GM19328 (cell line): Measurements from ENCODE around the gene KLF4.

Source experiments
- ATAC-seq: cut with Tn5 transposase; IDR thresholded peaks from one replicate; pipeline ENCODE4 v1.9.1; 2021; ENCODE audit warnings: mild to moderate bottlenecking, moderate library complexity; ENCODE audit not compliant: unreplicated experiment

The KLF4 gene

DNA sequence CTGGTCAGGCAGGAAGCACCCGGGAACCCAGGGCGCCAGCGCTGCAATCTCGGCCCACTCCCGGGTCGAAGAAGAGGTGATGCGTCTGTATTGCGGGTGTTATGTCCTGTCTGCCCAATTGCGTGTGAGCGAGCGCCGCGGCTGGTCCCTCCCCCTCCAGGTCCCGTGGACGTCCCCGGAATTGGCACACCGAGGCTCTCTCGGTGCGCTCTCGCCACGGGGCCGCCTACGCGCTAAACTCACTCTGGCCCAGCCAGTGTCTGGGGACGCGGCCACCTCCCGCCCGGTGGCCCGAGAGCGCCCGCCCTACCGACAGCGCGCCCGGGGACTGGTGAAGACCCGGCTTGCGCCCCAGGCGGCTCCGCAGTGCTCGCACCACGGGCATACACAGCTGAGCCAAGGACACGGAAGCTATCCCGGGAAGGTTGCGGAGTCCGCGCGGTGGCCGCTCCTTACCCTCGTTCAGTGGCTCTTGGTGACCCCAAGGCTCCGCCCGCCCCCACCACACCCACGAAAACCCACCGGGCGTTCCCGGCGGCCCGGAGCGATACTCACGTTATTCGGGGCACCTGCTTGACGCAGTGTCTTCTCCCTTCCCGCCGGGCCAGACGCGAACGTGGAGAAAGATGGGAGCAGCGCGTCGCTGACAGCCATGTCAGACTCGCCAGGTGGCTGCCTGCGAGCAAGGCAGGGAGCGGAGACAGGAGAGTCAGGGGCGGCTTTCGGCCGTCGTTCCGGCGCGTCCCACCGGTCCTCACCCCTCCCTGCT lies 1.0 kb downstream of the KLF4 start:
- ATAC-seq = no peak

DNA sequence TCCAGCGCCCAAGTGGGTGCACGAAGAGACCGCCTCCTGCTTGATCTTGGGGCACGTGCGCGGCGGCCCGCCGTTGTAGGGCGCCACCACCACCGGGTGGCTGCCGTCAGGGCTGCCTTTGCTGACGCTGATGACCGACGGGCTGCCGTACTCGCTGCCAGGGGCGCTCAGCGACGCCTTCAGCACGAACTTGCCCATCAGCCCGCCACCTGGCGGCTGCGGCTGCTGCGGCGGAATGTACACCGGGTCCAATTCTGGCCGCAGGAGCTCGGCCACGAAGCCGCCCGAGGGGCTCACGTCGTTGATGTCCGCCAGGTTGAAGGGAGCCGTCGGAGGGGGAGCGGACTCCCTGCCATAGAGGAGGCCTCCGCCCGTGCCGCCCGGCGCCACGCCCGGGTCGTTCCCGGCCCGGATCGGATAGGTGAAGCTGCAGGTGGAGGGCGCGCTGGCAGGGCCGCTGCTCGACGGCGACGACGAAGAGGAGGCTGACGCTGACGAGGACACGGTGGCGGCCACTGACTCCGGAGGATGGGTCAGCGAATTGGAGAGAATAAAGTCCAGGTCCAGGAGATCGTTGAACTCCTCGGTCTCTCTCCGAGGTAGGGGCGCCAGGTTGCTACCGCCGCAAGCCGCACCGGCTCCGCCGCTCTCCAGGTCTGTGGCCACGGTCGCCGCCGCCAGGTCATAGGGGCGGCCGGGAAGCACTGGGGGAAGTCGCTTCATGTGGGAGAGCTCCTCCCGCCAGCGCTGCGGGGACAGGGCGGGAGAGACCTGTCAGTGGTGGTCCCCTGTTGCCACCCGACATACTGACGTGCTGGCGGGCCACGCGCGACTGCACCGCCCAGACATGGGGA lies 1.8 kb downstream of the KLF4 start:
- ATAC-seq = no peak

DNA sequence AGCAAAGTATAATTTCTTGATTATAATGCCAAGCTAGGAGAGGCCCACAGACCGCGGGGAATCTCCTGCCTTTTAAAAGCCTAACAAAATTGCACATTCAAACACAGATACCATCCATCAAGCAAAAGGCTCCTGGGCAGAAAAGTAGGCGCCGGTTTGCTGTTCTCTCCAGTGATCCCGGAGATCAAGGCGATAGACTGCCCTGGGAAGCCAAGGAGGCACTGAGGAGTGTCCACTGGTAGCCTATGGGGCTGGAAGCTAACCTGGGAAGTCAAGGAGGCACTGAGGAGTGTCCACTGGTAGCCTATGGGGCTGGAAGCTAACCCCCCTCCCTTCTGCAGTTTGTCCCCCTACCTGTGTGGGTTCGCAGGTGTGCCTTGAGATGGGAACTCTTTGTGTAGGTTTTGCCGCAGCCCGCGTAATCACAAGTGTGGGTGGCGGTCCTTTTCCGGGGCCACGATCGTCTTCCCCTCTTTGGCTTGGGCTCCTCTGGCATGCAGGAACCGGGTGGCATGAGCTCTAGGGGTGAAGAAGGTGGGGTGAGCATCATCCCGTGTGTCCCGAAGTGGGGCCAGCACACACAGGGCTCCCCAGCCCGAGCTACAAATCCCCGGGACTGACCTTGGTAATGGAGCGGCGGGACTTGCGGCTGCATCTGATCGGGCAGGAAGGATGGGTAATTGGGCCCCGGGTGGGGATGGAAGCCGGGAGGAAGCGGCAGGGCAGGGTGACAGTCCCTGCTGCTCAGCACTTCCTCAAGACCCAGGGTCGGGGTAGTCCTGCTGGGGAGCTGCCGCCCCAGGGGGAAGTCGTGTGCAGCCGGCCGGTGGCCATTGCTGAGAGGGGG lies 2.7 kb downstream of the KLF4 start:
- no peak for ATAC-seq

DNA sequence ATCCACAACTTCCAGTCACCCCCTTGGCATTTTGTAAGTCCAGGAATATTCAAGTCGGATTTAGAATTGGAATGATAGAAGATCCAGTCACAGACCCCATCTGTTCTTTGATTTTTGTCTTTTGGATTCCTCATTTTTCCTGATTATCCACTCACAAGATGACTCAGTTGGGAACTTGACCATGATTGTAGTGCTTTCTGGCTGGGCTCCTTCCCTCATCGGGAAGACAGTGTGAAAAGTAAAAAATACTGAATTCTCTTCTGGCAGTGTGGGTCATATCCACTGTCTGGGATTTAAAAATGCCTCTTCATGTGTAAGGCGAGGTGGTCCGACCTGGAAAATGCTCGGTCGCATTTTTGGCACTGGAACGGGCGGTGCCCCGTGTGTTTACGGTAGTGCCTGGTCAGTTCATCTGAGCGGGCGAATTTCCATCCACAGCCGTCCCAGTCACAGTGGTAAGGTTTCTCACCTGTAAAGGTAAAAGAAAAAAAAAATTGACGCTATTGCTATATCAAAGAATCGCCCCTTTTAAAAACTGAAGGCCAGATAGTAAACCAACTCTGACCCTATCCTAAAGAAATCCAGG lies 4.0 kb downstream of the KLF4 start:
- no peak for ATAC-seq

DNA sequence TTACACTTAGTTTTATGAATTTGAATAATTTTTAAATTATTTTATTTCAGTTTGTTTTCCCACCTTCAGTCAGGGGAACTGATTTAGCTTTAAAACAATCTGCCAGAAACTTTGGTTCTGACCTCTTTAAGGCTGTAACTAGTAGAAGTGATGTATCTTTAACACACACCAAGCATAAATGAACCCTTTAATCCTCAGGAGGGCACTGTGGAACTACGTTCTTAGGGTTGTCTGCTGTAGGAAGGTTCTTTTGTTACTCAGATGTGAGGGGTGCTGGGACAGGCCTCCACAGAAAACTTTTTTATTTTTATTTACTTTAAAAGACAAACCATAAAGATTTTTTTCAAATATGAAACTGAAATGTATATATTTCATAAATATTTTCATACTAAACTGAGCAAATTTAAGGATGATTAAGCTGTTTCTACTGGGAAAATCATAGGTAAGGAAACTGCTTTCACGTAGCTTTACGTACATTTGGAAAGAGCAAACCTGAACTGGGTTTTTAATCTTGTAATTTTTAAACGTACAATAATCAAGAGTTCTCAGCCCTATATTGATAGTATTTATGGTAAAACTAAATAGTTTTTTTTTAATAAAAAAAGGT lies 5.3 kb downstream of the KLF4 start:
- ATAC-seq = peak; percentile 68

DNA sequence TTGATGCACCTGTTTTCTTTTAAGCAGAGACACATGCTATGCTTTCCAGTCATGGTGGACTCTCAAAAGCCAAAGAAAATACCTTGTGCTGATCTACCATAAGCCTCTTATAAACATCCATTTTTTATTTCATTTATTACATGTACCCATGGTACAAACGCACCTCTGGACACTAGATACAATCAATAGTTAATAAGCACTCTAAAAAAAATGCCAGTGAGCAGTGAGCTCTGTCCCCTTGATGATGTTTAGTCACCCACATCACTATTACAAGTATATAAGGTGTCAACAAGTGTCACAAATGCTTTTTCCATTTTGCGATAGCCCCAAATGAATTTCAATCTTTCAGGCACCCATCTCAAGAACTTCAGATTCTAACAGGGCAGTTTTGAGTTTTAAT lies 5.9 kb downstream of the KLF4 start:
- no peak for ATAC-seq

DNA sequence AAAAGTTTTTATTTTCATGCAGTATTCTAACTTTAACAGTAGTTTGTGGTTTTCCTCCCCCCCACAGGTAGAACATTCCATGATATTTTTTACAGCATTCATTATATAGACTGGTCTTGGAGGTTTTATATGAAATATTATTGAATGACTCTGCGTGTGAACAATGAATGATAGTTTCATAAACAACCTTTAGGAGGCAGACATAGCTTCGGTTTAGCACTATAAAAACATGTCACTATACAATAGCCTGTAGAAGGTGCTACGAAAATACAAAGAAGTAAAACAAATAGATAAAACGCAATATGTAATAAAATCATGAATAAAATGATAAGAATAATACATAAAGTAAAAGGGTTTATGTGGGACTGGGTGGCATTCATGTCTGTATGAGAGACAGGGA lies 8.5 kb downstream of the KLF4 start:
- ATAC-seq = no peak

DNA sequence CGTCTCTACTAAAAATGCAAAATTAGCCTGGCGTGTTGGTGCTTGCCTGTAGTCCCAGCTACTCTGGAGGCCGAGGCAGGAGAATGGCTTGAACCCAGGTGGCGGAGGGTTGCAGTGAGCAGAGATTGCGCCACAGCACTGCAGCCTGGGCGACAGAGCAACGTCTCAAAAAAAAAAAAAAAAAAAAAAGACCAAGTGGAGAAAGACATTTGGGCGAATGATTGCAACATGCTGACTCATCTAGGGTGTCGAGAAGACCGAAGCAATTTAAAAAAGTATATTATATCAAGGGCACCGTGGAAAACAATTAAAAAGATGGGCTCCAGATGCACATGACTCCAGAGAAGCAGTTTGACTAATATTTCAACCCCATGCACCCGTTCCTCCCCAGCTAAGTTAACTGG lies 9.2 kb downstream of the KLF4 start:
- ATAC-seq = no peak

DNA sequence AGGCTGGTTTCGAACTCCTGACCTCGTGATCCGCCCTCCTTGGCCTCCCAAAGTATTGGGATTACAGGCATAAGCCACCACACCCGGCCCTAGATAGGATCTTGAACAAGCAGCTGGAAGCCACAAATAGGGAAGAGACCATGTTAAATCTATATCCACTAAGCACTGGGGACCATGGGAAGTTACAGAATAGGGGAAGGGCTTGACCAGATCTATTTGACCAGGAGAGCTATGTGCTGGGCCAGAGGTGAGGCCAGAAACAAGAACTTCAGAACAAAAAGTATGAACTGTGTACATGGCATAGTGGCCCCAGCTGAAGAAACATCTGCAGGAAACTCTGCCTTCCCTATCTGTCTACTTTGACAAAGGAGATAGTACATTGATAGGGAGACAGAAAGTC lies 10.8 kb downstream of the KLF4 start:
- no peak for ATAC-seq

DNA sequence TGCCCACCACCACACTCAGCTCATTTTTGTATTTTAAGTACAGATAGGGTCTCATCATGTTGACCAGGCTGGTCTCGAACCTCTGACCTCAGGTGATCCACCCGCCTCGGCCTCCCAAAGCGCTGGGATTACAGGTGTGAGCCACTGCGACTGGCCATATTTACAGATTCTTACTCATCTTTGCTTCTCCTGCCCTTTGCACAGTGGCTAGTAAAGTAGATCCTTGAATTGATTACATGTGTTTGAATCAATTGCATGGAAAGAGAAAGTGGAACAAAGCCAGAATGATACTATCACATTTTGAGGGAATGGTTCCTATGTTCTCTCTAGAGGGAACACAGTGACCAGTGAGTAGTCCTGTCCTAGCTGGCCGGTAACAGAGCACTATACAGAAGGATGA lies 15.4 kb downstream of the KLF4 start:
- no peak for ATAC-seq

DNA sequence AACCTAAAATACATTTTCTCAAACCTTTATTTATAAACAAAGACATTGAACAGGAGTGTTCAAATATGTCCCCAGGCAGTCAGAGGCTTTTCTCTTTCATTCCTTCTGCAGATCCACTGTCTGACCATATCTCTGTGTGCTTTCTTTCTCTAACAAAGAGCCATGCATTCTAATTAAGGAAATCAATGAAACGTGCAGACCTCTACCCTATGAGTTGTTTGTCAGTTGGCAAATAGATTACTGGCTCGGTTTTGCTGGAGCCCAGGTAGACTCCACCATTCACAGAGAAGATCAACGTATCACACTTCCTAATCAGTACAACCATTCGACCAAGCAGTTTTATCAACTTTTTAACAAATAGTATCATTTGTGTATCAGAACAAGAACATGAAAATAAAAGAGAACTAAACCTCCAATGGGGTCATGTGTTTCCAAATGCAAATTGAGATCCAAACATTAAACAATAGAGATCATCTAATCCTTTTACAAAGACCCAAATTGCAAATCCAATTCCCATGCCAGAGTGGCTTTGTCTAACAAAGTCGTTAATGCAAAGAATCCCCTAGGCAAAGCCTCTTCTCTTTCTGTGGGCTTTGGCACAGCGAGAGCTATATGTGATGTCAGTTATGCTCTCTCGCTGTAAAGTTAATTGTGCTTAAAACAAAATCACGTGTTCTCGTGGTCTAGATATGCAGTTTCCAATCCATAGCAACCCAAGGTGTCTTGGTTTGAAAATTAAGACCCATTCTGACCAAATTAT lies 16.8 kb downstream of the KLF4 start:
- ATAC-seq = no peak

DNA sequence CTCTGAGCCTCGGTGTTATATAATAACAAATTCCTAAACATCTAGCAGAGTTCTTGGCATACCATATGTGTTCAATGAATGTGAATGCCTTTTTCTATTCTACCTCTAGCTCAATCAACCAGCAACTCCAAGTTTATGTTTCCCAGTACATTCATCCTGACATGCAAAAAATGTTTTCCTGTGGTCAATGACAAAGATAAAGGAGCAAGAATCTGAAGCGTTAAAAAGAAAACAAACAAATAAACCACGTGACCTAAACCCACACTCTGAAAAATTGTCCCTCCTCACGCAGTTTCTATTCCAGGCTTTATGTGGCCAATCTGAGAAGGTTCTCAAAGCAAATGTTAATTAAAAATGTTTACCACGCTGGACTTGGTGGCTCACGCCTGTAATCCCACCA lies 18.0 kb downstream of the KLF4 start:
- no peak for ATAC-seq

DNA sequence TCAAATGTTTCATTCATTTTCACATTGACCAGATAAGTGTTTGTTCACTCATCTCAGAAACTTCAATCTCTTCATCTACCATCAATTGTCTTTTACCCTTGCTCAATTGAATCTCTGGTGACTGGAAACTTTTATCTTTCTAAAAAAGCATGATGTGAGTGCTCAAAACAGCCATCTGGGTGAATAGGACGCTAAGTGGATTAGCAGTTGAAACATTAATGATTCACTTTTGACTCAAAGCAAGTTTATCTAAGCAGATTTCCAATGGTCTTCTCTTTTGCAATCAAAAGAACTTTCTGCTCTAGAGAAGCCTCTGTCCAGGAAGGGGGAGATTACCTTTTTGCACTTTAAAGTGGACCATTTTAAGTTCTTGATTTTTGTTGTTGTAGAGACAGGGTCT lies 22.2 kb downstream of the KLF4 start:
- ATAC-seq = no peak

DNA sequence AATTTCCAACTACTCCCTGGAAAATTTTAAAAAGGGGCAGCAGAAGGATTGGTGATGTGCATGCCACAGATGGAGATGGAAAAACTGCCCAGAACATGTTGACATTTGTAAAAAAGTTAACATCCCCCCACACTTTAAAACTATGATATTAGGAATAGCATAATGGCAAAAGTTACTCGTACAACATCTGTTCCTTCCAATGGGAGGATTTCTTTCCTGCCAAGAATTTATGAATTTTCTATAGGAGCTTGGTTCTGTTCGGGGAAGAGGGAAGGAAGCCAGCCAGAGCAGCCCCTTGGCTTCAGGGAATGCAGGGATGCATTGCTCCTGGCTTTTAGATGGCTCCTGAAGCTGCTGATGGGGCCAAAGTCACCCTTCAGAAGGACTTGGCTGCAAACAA lies 22.7 kb downstream of the KLF4 start:
- no peak for ATAC-seq

DNA sequence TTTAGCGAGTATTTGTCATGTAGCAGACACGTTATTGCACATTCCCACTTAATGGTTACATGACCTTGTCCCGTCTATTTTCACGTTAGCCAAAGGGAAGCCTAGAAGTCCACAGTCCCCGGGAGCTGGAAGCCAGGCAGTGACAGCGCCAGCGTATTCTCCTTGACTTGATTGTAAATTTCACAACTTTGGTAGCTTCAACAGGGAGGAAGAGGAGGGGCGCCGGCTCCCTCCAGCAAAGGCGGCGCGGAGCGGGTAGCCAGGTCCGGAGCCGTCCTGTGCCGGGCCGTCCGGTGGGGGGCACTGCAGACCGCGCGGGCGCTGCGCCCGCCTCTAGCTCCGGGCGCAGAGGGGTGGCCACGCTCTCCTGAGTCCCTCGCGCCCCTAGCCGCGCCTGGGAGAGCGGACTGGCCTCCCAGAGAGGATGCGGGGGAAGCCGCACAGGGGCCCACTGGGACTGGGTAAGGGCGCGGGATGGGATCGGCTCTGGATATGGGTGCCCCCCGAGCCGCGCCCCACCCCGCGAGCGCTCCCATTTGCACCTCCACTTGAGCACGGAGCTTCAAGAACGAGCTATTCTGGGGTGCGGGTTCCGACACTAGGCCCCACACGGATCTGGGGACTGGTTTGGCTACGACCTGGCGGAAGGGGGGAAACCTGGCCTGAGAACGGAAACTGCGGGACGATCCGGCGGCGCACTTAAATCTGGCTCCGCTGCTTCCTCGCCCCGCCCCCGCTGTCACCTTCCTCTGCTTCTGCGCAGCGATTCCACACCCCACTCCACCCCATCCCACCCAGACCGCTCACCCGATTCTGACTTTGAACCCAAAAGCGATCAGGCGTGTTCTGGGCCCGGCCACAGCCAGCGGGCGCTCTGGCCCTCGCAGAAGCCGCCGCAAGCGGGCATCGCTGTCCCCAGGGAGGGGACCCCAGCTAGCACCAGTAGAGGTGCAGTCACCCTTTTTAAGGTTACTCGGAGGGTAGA lies 23.8 kb downstream of the KLF4 start:
- ATAC-seq = peak; percentile 71

DNA sequence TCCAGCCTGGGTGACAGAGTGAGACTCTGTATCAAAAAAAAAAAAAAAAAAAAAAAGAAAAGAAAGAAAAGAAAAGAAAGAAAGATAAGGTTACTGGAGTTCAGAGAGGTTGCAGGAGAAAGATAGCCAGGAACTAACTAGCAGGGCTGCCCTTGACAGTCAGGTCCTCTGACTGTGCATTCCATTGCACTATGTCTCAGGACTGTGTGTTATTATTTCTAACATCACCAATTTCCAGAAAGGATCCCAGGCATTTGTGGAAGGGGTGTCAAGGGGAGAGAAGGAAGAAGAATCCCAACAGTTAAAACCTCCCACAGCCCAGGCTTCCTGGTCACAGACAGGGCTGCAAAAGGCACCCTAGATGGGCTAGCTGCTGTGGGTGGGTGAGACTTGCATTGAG lies 25.1 kb downstream of the KLF4 start:
- no peak for ATAC-seq

DNA sequence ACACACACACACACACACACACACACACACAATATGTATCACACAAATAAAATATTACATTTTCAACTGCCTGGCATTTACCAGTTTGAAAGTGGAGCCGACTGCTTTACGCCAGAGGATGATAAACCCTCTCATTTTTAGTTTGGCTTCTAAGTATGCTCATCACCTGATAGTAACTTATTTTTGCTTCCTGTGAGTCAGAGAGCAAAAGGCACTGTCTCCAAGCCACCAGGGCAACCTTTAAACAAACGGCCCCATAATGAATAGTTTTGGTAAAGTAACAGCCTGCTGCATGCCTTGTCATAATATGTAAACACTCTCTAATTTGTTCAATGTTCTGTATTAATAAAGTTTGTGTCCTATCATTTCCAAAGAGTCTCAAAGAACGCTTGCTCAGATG lies 26.9 kb downstream of the KLF4 start:
- ATAC-seq = no peak

DNA sequence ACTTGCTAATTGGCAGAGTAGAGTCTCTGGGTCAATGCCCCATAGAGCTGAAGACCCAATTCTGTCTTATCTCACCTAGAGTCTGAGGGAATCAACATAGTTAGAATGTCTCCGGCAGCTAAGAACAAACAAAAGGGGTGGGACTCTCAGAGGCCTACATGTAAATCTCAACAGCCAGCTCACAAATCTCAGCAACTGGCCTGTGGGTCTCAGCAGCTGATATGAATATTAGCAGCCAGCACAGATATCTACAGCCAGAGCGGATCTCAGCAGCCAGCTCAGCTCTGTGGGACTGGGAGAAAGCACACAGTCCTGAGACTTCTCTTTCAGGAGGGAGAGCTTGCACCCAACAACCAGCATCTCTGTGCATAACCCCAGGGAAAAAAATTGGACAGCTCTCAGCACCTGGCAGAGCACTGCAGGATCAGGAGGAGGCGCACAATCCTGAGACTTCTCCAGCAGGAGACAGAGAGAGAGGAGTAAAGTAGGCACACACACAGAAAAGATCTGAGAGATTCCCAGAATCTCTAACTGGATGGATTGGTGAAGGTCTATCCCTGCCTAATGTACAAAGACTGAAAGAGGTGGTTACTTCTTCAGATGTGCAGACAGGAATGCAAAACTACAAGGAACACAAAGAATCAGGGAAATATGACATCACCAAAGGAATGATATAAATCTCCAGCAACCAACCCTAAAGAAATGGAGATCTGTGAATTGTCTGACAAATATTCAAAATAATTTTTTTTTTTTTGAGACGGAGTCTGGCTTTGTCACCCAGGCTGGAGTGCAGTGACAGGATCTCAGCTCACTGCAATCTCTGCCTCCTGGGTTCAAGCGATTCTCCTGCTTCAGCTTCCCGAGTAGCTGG lies 29.2 kb downstream of the KLF4 start:
- no peak for ATAC-seq
